Prostate gland (tissue), 2 donors: ENCODE data around the gene MXRA5. TPM values are rescaled to one million over a fixed set of nuclear protein-coding genes. Genes with fewer than 3 reads are reported as not detected.
"Not testable (repeated sequence)": the region's sequence is repeated elsewhere in the genome, so short reads cannot be mapped to it uniquely, and the experiment has no call there.

Experiments
- DNase-seq: peaks from one replicate; pipeline ENCODE4 v3.0.0-alpha.2; 2019; ENCODE audit warnings: low spot score
- H3K27ac ChIP-seq, 2 donors: fragments of 200-600 bp; sonication (generic); 2 replicates each; pipeline ENCODE4 v1.5.1; 2017 to 2019
- H3K27me3 ChIP-seq: fragments of 200-600 bp; sonication (generic); replicated peaks from 2 replicates; pipeline ENCODE4 v1.5.1; 2019; ENCODE audit not compliant: insufficient read depth
- H3K36me3 ChIP-seq, 2 donors: fragments of 200-600 bp; sonication (generic); 1 replicate in 1 of 2; 2 replicates in 1 of 2; pipeline versions ENCODE4 v1.5.1 to v1.8.1; 2017 to 2019
- H3K4me1 ChIP-seq: fragments of 200-600 bp; sonication (generic); replicated peaks from 2 replicates; pipeline ENCODE4 v1.5.1; 2019
- H3K4me3 ChIP-seq, 2 donors: fragments of 200-600 bp; sonication (generic); 2 replicates each; pipeline ENCODE4 v1.5.1; 2017 to 2019
- H3K9me3 ChIP-seq: fragments of 200-600 bp; sonication (generic); 2 replicates; pipeline ENCODE4 v1.5.1; 2017
- POLR2A ChIP-seq: fragments of 450-650 bp; IDR thresholded peaks from one replicate; pipeline ENCODE4 v1.6.1; 2016; ENCODE audit warnings: antibody characterized with exemption, mild to moderate bottlenecking
- POLR2AphosphoS5 ChIP-seq: sonication (generic); formaldehyde crosslinking; IDR thresholded peaks from one replicate; pipeline ENCODE4 v1.6.1; 2017; ENCODE audit warnings: antibody characterized with exemption
- whole genome bisulfite sequencing: methylation state at CpG from one replicate; pipeline ENCODE4 v1.1.5; 2018; 5-methylcytosine and 5-hydroxymethylcytosine counted together
- intact Hi-C: fragments of 100-400 bp; cut with DNase I; formaldehyde crosslinking; loops from one replicate; pipeline ENCODE4 v1.14.2; 2022
- total RNA-seq, 2 donors: library from RNA; depleted of rRNA; stranded (reverse); fragments of >200 nt; gene quantifications; one replicate each; pipeline ENCODE4 v1.1.0, GENCODE V29; 2016
- TF ChIP-seq, protein P1 (sequence below), 4 experiments: fragments of 200-600 bp in 2 of 4; fragments of 450-650 bp in 2 of 4; sonication (generic) in 2 of 4; IDR thresholded peaks; 1 replicate in 3 of 4; 2 replicates in 1 of 4; pipeline ENCODE4 v1.5.1; 2016 to 2019; ENCODE audit warnings: antibody characterized with exemption in 4 of 4, mild to moderate bottlenecking in 2 of 4, moderate library complexity in 2 of 4

MXRA5 gene
- total RNA-seq, 2 donors from 2014 or later = 7.4 to 13.1 TPM

DNA sequence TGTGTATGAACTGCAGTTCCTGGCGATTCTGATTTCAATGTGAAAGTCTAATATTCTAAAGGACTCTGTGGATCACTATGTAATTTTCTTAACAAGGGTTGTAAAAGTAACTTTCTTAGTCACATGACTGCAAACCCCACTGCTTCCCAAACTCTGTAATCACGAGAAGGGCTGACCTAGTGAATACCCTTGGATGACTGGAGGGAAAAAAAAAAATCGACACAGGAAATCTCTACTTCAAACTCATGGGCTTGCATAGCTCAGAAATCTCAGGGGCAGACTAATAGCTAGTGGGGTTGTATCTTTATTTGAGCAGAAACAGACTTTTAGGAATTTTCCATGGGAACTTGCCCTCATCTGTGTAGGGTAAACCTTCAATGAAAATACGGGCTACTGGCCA lies 4.8 kb upstream of the MXRA5 start:
- H3K9me3 ChIP-seq = no peaks in the 10 kb centered on the region
- H3K4me3 ChIP-seq = no peak overlapping the region
- TF ChIP-seq POLR2AphosphoS5 (no peak), POLR2A (no peak)
- TF ChIP-seq, protein P1, sequence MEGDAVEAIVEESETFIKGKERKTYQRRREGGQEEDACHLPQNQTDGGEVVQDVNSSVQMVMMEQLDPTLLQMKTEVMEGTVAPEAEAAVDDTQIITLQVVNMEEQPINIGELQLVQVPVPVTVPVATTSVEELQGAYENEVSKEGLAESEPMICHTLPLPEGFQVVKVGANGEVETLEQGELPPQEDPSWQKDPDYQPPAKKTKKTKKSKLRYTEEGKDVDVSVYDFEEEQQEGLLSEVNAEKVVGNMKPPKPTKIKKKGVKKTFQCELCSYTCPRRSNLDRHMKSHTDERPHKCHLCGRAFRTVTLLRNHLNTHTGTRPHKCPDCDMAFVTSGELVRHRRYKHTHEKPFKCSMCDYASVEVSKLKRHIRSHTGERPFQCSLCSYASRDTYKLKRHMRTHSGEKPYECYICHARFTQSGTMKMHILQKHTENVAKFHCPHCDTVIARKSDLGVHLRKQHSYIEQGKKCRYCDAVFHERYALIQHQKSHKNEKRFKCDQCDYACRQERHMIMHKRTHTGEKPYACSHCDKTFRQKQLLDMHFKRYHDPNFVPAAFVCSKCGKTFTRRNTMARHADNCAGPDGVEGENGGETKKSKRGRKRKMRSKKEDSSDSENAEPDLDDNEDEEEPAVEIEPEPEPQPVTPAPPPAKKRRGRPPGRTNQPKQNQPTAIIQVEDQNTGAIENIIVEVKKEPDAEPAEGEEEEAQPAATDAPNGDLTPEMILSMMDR (IDR thresholded peaks at IDR 0.05) = no peak
- no peak for DNase-seq
- no peaks in the 10 kb centered on the region for H3K4me1 ChIP-seq
- intact Hi-C loops = no loop called here
- H3K36me3 ChIP-seq = no peaks in the 10 kb centered on the region
- no peaks in the 10 kb centered on the region for H3K27me3 ChIP-seq
- no peak overlapping the region for H3K27ac ChIP-seq
- WGBS = 63% methylated on average over 4 of the region's 4 CpGs

DNA sequence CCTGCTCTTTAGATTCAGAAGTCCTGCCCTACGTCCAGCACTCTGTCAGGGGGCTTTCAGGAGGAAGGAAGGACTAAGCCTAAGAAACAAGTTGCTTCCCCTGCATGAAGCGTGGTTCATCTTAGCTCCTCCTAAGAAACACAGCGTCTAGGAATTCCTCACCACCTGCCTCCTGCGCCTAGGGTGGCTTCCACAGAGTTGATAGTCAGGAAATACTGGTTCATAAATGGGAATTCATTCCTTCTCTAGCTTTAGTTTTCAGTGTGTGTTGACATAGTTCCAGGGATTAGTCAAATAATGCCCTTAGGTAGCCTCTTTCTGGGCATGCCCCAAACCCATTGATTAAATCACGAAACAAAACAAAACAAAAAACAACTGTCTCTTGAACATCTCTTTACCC lies 1.7 kb upstream of the MXRA5 start:
- Histone ChIP-seq H3K4me1 (no peaks in the 10 kb centered on the region), H3K4me3 (no peak overlapping the region)

DNA sequence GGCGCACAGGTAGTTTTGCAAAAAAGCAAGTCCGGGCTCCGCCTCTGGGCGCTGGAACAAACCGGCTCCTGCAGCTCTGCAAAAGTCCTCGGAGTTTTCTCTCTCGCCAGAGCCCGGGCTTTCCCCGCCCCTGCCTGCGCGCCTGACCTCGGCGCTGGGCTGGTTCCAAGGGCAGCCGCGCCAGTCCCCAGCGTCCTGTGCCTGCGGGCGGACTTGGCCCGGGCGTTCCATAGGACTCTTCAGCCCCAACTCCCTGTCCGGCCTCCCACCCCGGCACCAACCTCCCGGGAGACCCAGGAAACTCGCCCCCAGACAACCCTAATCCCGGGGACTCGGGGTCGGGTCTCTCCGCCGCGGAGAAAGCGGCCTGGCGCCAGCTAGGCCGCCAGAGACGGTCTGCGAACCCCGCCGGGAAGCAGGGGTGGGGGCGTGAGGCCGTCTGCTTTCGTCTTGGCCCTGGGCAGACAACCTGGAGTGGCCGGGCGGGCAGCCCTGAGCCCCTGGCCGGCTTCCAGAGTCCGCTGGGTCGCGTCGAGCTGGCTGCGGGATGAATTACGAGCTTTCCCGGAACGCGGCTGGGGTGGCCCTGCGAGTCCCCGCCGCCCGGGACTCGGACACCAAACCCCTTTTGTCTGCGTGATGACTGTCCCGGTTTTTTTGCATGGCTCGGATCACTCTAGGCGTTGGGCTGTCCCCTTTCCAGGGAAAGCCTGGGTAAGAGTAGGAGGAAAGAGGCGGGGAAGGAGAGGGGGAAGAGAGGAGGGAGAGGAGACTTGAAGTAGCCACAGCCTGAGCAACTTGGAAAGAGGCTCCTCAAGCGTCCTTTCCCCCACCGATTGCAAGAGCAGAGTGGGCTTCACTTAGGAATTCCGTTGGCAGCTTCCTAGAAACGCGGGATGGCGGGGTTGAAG lies 916 bp downstream of the MXRA5 start:
- 1% methylated on average over 11 of the region's 68 CpGs for WGBS
- H3K4me1 ChIP-seq = no peaks in the 10 kb centered on the region
- TF ChIP-seq POLR2AphosphoS5 (peak; percentile 8), POLR2A (no peak)
- intact Hi-C loops = no loop called here
- H3K9me3 ChIP-seq = no peaks in the 10 kb centered on the region
- H3K36me3 ChIP-seq = no peaks in the 10 kb centered on the region
- no peaks in the 10 kb centered on the region for H3K27me3 ChIP-seq
- DNase-seq = peak; percentile 54
- peak overlapping the region; percentile 38 to 66 for H3K27ac ChIP-seq
- H3K4me3 ChIP-seq = peak overlapping the region; percentile 25 to 26

More for the DNA sequence above, 1.7 kb upstream of the MXRA5 start:
- H3K9me3 ChIP-seq = no peaks in the 10 kb centered on the region
- 84% methylated on average over 5 of the region's 5 CpGs for WGBS
- intact Hi-C loops = no loop called here
- no peak overlapping the region for H3K27ac ChIP-seq
- H3K27me3 ChIP-seq = no peaks in the 10 kb centered on the region
- TF ChIP-seq, protein P1 (IDR thresholded peaks at IDR 0.05) = no peak
- no peak for TF ChIP-seq POLR2A
- no peak for TF ChIP-seq POLR2AphosphoS5
- no peak for DNase-seq
- no peaks in the 10 kb centered on the region for H3K36me3 ChIP-seq

DNA sequence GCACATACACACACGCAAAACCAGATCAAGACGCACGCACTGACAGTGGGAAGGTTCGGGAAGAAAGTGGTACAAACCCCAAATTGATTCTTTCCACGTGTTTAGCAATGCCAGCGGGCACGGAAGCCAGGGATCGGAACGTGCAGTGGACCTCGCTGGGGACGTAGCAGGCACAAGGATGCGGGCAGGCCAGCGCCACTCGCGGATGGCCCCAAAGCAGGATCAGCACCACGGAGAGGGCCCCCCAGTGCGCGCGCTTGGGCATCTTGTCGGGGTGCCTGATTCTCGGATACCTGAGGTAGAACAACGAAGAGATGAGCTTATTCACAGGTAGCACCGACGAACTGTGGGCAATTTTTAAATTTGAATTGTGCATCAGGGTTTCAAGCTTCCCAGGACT lies 2.9 kb downstream of the MXRA5 start:
- H3K4me1 ChIP-seq, H3K27me3 ChIP-seq, H3K27ac ChIP-seq, DNase-seq, H3K4me3 ChIP-seq, H3K36me3 ChIP-seq, intact Hi-C loops, H3K9me3 ChIP-seq: not testable (repeated sequence)
- 68% methylated on average over 15 of the region's 24 CpGs for WGBS

DNA sequence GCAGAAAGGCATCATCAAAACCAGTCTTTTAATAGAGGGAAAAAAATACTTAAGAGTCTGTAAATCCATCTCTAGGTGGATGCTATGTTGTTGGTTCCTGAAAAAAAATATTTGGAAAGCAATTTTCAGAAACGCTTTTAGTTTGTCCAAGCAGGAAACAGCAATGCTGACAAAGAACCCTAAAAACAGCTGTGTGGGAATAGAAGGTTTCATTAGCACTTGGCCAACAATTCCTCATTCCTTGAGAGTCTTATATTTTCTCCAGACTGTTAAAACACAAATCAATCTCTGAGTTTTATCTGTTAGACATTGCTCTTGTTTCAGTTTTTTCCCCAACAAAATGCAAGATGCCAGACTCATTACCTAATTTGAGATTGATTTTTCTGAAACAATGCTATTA lies 6.4 kb downstream of the MXRA5 start:
- DNase-seq = no peak
- no peaks in the 10 kb centered on the region for H3K4me1 ChIP-seq

More for the DNA sequence above, 6.4 kb downstream of the MXRA5 start:
- no peak for TF ChIP-seq POLR2A
- TF ChIP-seq, protein P1 (IDR thresholded peaks at IDR 0.05) = no peak
- TF ChIP-seq POLR2AphosphoS5 = no peak
- Histone ChIP-seq H3K27ac (no peak overlapping the region), H3K27me3 (no peaks in the 10 kb centered on the region), H3K4me3 (no peak overlapping the region), H3K36me3 (no peaks in the 10 kb centered on the region), H3K9me3 (no peaks in the 10 kb centered on the region)
- WGBS = 43% methylated on average over 1 of the region's 1 CpG
- intact Hi-C loops = no loop called here
